ENCODE data around the gene MYO1E. TPM values are rescaled to one million over a fixed set of nuclear protein-coding genes. Genes with fewer than 3 reads are reported as not detected.
"Not testable (repeated sequence)": the region's sequence is repeated elsewhere in the genome, so short reads cannot be mapped to it uniquely, and the experiment has no call there.

MYO1E gene
- total and polyA plus RNA-seq, 2 donors from 2014 or later: 41.9 to 198 TPM

- H3K4me3 ChIP-seq (ENCODE audit: low read length in 3 of 3): no peak overlapping the region
- intact Hi-C loops (cut with DNase I): no loop called here
- H3K9ac ChIP-seq (ENCODE audit: low read length in 3 of 3): no peak overlapping the region
- no peaks in the 10 kb centered on the region for H3K4me1 ChIP-seq (ENCODE audit: control insufficient read depth in 2 of 3, insufficient read depth in 2 of 3, low read depth in 1 of 3, low read length in 3 of 3)
- H3K27ac ChIP-seq (ENCODE audit: low read depth in 2 of 2, low read length in 2 of 2): peak overlapping the region in 1 of 2 donors; percentile 27
- H3K36me3 ChIP-seq (ENCODE audit: control insufficient read depth in 2 of 3, insufficient read depth in 3 of 3, low read length in 3 of 3): peaks cover 0 to 15% (median 14%) of the 10 kb centered on the region in 3 donors
- DNase-seq: no peak
- H3K9me3 ChIP-seq (ENCODE audit: control insufficient read depth in 2 of 3, insufficient read depth in 1 of 3, low read length in 3 of 3): no peaks in the 10 kb centered on the region
- no peak for TF ChIP-seq CTCF (IDR thresholded peaks at IDR 0.05; ENCODE audit: borderline replicate concordance, extremely low read depth, insufficient read depth)
- no peak for FAIRE-seq
- no peaks in the 10 kb centered on the region for H3K27me3 ChIP-seq (ENCODE audit: control insufficient read depth, insufficient read depth, low read length)
These were observed 225.0 kb downstream of the MYO1E start for GRCh38 chr15:59147666-59148065.

- H3K27me3 ChIP-seq (ENCODE audit: control insufficient read depth, insufficient read depth, low read length); H3K27ac ChIP-seq (ENCODE audit: low read depth in 2 of 2, low read length in 2 of 2); H3K9me3 ChIP-seq (ENCODE audit: control insufficient read depth in 2 of 3, insufficient read depth in 1 of 3, low read length in 3 of 3); H3K36me3 ChIP-seq (ENCODE audit: control insufficient read depth in 2 of 3, insufficient read depth in 3 of 3, low read length in 3 of 3); FAIRE-seq; DNase-seq; H3K9ac ChIP-seq (ENCODE audit: low read length in 3 of 3); intact Hi-C loops (cut with DNase I); H3K4me1 ChIP-seq (ENCODE audit: control insufficient read depth in 2 of 3, insufficient read depth in 2 of 3, low read depth in 1 of 3, low read length in 3 of 3); H3K4me3 ChIP-seq (ENCODE audit: low read length in 3 of 3): not testable (repeated sequence)
These were observed 228.1 kb downstream of the MYO1E start for GRCh38 chr15:59144594-59144993.

- TF ChIP-seq CTCF (IDR thresholded peaks at IDR 0.05; ENCODE audit: borderline replicate concordance, extremely low read depth, insufficient read depth): no peak
- FAIRE-seq: no peak
- Histone ChIP-seq H3K4me1 (ENCODE audit: control insufficient read depth in 2 of 3, insufficient read depth in 2 of 3, low read depth in 1 of 3, low read length in 3 of 3) (peaks cover 0 to 3% (median 2%) of the 10 kb centered on the region in 3 donors), H3K36me3 (ENCODE audit: control insufficient read depth in 2 of 3, insufficient read depth in 3 of 3, low read length in 3 of 3) (peaks cover 5 to 7% (median 6%) of the 10 kb centered on the region in 3 donors), H3K4me3 (ENCODE audit: low read length in 3 of 3) (no peak overlapping the region), H3K9me3 (ENCODE audit: control insufficient read depth in 2 of 3, insufficient read depth in 1 of 3, low read length in 3 of 3) (no peaks in the 10 kb centered on the region), H3K9ac (ENCODE audit: low read length in 3 of 3) (no peak overlapping the region), H3K27ac (ENCODE audit: low read depth in 2 of 2, low read length in 2 of 2) (no peak overlapping the region), H3K27me3 (ENCODE audit: control insufficient read depth, insufficient read depth, low read length) (no peaks in the 10 kb centered on the region)
- DNase-seq: no peak
- intact Hi-C loops (cut with DNase I): no loop called here
These were observed 229.4 kb downstream of the MYO1E start for GRCh38 chr15:59143281-59143680.

DNA sequence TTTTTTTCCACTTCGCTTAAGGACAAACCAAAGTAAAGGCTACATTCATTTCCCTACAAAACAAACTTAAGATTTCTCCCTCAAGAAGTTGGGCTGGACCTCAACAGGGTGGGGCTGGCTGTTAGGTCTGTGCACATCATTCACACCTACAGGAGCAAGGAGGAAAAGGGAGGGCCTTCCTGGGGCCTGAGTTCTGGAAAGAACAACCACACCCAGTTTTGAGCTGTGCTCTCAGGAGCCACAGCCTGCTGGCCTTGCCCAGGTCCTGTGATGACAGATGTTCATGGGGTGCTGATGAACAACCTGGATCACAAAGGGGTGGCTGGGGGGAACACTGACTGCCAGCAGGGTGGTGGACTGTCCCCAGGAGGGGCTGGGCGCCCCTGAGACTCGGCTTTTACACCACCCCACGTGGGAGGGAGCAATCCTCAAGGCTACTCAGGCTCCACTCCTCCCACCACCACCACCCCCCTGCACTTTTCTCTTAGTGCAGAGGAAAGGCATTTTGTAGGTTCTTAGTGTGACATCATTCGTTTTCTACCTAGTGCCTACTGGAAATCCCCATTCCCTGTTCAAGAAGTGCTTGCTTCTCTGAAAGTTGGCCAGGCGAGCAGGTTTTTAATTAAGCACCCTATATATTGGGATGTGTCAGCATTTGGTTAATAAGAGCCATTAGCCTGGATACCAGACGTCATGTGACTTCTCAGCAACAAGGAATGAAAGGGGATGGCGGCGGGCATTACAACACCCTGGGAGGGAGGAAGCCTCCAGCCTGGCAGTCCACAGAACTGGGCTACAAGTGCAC, 232.0 kb downstream of the MYO1E start:
- FAIRE-seq (no peak), DNase-seq (peak in 1 of 5 donors; percentile 68)
- no peak overlapping the region for H3K4me3 ChIP-seq (ENCODE audit: low read length in 3 of 3)
- intact Hi-C loops (cut with DNase I): no loop called here
- H3K36me3 ChIP-seq (ENCODE audit: control insufficient read depth in 2 of 3, insufficient read depth in 3 of 3, low read length in 3 of 3): peaks cover 7 to 12% (median 7%) of the 10 kb centered on the region in 3 donors
- TF ChIP-seq CTCF (IDR thresholded peaks at IDR 0.05; ENCODE audit: borderline replicate concordance, extremely low read depth, insufficient read depth): no peak
- no peaks in the 10 kb centered on the region for H3K27me3 ChIP-seq (ENCODE audit: control insufficient read depth, insufficient read depth, low read length)
- no peaks in the 10 kb centered on the region for H3K9me3 ChIP-seq (ENCODE audit: control insufficient read depth in 2 of 3, insufficient read depth in 1 of 3, low read length in 3 of 3)
- H3K27ac ChIP-seq (ENCODE audit: low read depth in 2 of 2, low read length in 2 of 2): no peak overlapping the region
- H3K9ac ChIP-seq (ENCODE audit: low read length in 3 of 3): no peak overlapping the region
- H3K4me1 ChIP-seq (ENCODE audit: control insufficient read depth in 2 of 3, insufficient read depth in 2 of 3, low read depth in 1 of 3, low read length in 3 of 3): peaks cover 0 to 3% (median 2%) of the 10 kb centered on the region in 3 donors

All from kidney (tissue), 14 donors.